H9 (cell line): ENCODE data around the gene SLC25A11. TPM values are rescaled to one million over a fixed set of nuclear protein-coding genes. Genes with fewer than 3 reads are reported as not detected.

ENCODE experiments used
- DNase-seq: peaks from one replicate; pipeline ENCODE4 v3.0.0-alpha.2; 2017
- H2AFZ ChIP-seq: one replicate; pipeline ENCODE4 v1.6.1; 2013; ENCODE audit warnings: mild to moderate bottlenecking, low read length, control low read depth, moderate library complexity
- H2AK5ac ChIP-seq: 2 replicates; pipeline ENCODE4 v1.6.1; 2013; ENCODE audit warnings: low read length, control low read depth, mixed read lengths; ENCODE audit not compliant: insufficient read length
- H2BK120ac ChIP-seq: one replicate; pipeline ENCODE4 v1.6.1; 2013; ENCODE audit warnings: low read depth, mild to moderate bottlenecking, low read length, control low read depth, inconsistent platforms; ENCODE audit not compliant: poor library complexity, severe bottlenecking
- H2BK12ac ChIP-seq: 2 replicates; pipeline ENCODE4 v1.6.1; 2013; ENCODE audit warnings: low read length, control low read depth, mixed read lengths, low read depth; ENCODE audit not compliant: insufficient read length
- H2BK15ac ChIP-seq: 2 replicates; pipeline ENCODE4 v1.6.1; 2013; ENCODE audit warnings: low read depth, low read length, control low read depth
- H2BK20ac ChIP-seq: one replicate; pipeline ENCODE4 v1.6.1; 2013; ENCODE audit warnings: low read depth, mild to moderate bottlenecking, low read length, control low read depth, inconsistent platforms; ENCODE audit not compliant: poor library complexity, severe bottlenecking
- H2BK5ac ChIP-seq: 2 replicates; pipeline ENCODE4 v1.6.1; 2013; ENCODE audit warnings: low read length, control low read depth, mixed read lengths; ENCODE audit not compliant: insufficient read length
- H3K14ac ChIP-seq: 2 replicates; pipeline ENCODE4 v1.6.1; 2013; ENCODE audit warnings: low read length, control low read depth; ENCODE audit not compliant: insufficient read depth
- H3K18ac ChIP-seq: 2 replicates; pipeline ENCODE4 v1.6.1; 2013; ENCODE audit warnings: low read depth, mild to moderate bottlenecking, mixed read lengths, low read length, control low read depth; ENCODE audit not compliant: insufficient read length
- H3K23ac ChIP-seq: 2 replicates; pipeline ENCODE4 v1.6.1; 2013; ENCODE audit warnings: low read length, control low read depth, mixed read lengths, low read depth; ENCODE audit not compliant: insufficient read length
- H3K23me2 ChIP-seq: 2 replicates; pipeline ENCODE4 v1.6.1; 2013; ENCODE audit warnings: low read depth, mild to moderate bottlenecking, mixed read lengths, low read length, control low read depth; ENCODE audit not compliant: insufficient read length, poor library complexity, severe bottlenecking
- H3K27ac ChIP-seq: 2 replicates; pipeline ENCODE4 v1.5.1; 2013; ENCODE audit warnings: low read length, control low read depth, mixed read lengths, low read depth; ENCODE audit not compliant: insufficient read length
- H3K27me3 ChIP-seq: 2 replicates; pipeline ENCODE4 v1.6.1; 2013; ENCODE audit warnings: low read length, control low read depth, inconsistent platforms; ENCODE audit not compliant: insufficient read depth
- H3K4ac ChIP-seq: 2 replicates; pipeline ENCODE4 v1.6.1; 2013; ENCODE audit warnings: low read depth, mild to moderate bottlenecking, control low read depth, inconsistent platforms, low read length, moderate library complexity
- H3K4me1 ChIP-seq: 2 replicates; pipeline ENCODE4 v1.6.1; 2013; ENCODE audit warnings: low read length, control low read depth, inconsistent platforms; ENCODE audit not compliant: insufficient read depth
- H3K4me2 ChIP-seq: 2 replicates; pipeline ENCODE4 v1.6.1; 2013; ENCODE audit warnings: low read length, control low read depth, mixed read lengths; ENCODE audit not compliant: insufficient read length, insufficient read depth
- H3K56ac ChIP-seq: 2 replicates; pipeline ENCODE4 v1.6.1; 2013; ENCODE audit warnings: low read depth, mild to moderate bottlenecking, mixed read lengths, low read length, control low read depth; ENCODE audit not compliant: insufficient read length
- H3K79me1 ChIP-seq: 2 replicates; pipeline ENCODE4 v1.6.1; 2013; ENCODE audit warnings: low read depth, mild to moderate bottlenecking, moderate library complexity, low read length, control low read depth, inconsistent platforms; ENCODE audit not compliant: insufficient read depth, poor library complexity, severe bottlenecking
- H3K79me2 ChIP-seq: 2 replicates; pipeline ENCODE4 v1.6.1; 2013; ENCODE audit warnings: low read length, control low read depth, inconsistent platforms; ENCODE audit not compliant: insufficient read depth
- H3K9ac ChIP-seq: 2 replicates; pipeline ENCODE4 v1.6.1; 2013; ENCODE audit warnings: low read length, control low read depth, mixed read lengths; ENCODE audit not compliant: insufficient read length; ENCODE audit errors: extremely low read depth
- H3K9me3 ChIP-seq: one replicate; pipeline ENCODE4 v1.6.1; 2013; ENCODE audit warnings: low read depth, low read length, inconsistent platforms; ENCODE audit not compliant: control insufficient read depth
- H3T11ph ChIP-seq: one replicate; pipeline ENCODE4 v1.6.1; 2013; ENCODE audit warnings: mild to moderate bottlenecking, low read length, control low read depth, inconsistent platforms
- H4K20me1 ChIP-seq: one replicate; pipeline ENCODE4 v1.6.1; 2013; ENCODE audit not compliant: control insufficient read depth, insufficient read length, insufficient read depth
- H4K5ac ChIP-seq: 2 replicates; pipeline ENCODE4 v1.6.1; 2013; ENCODE audit warnings: low read depth, mild to moderate bottlenecking, mixed read lengths, low read length, control low read depth; ENCODE audit not compliant: insufficient read length
- H4K8ac ChIP-seq: replicated peaks from 2 replicates; pipeline ENCODE4 v1.6.1; 2013; ENCODE audit warnings: low read length, control low read depth, mixed read lengths, low read depth; ENCODE audit not compliant: insufficient read length
- H4K91ac ChIP-seq: 2 replicates; pipeline ENCODE4 v1.6.1; 2013; ENCODE audit warnings: low read depth, mild to moderate bottlenecking, moderate library complexity, mixed read lengths, low read length, control low read depth; ENCODE audit not compliant: insufficient read length
- H3K27ac Mint-ChIP-seq, 3 experiments: 2 replicates in 2 of 3; 3 replicates in 1 of 3; pipeline ENCODE4 v1.8.0; 2020 to 2021; ENCODE audit warnings: mixed read lengths in 3 of 3, mild to moderate bottlenecking in 1 of 3, moderate library complexity in 1 of 3
- H3K27me3 Mint-ChIP-seq: 2 replicates; pipeline ENCODE4 v1.8.0; 2021; ENCODE audit warnings: low read depth, mild to moderate bottlenecking, moderate library complexity, mixed read lengths
- H3K36me3 Mint-ChIP-seq, 3 experiments: 2 replicates in 2 of 3; 3 replicates in 1 of 3; pipeline ENCODE4 v1.8.0; 2020 to 2021; ENCODE audit warnings: low read depth in 3 of 3, mixed read lengths in 3 of 3; ENCODE audit not compliant: insufficient read depth in 1 of 3
- H3K4me1 Mint-ChIP-seq, 2 experiments: 2 replicates each; pipeline ENCODE4 v1.8.0; 2020; ENCODE audit warnings: mixed read lengths in 2 of 2
- H3K4me3 Mint-ChIP-seq, 2 experiments: 2 replicates in 1 of 2; 3 replicates in 1 of 2; pipeline ENCODE4 v1.8.0; 2020 to 2021; ENCODE audit warnings: mild to moderate bottlenecking in 2 of 2, mixed read lengths in 2 of 2, moderate library complexity in 1 of 2
- H3K9me3 Mint-ChIP-seq, 2 experiments: 2 replicates in 1 of 2; 3 replicates in 1 of 2; pipeline ENCODE4 v1.8.0; 2020; ENCODE audit warnings: mild to moderate bottlenecking in 2 of 2, mixed read lengths in 2 of 2, moderate library complexity in 1 of 2
- CTCF ChIP-seq: fragments of 200-600 bp; sonication (generic); conservative IDR thresholded peaks from 3 replicates; pipeline ENCODE4 v1.8.0; 2021; ENCODE audit warnings: antibody characterized with exemption, mild to moderate bottlenecking
- WGBS: extraction: QIAGEN DNeasy Blood & Tissue Kit; methylation state at CpG from one replicate; pipeline ENCODE4 v1.1.7; 2013; ENCODE audit warnings: missing lambda C conversion rate, low lambda C conversion rate, mixed read lengths; ENCODE audit not compliant: insufficient read length; ENCODE audit errors: extremely low coverage; 5-methylcytosine and 5-hydroxymethylcytosine counted together
- total RNA-seq: library from RNA; stranded (reverse); gene quantifications from 2 replicates; pipeline ENCODE4 v1.2.1, GENCODE V29; 2021

SLC25A11 gene
- total RNA-seq, 1 experiment from 2014 or later: 74.9 TPM

- no peak overlapping the region for H3K4ac ChIP-seq
- no peaks in the 10 kb centered on the region for H3K79me1 ChIP-seq
- DNase-seq: peak; percentile 32
- H4K8ac ChIP-seq: no peak overlapping the region
- H2AK5ac ChIP-seq: no peak overlapping the region
- Mint-ChIP-seq H3K27me3 (no peaks in the 10 kb centered on the region), H3K36me3 (peaks cover 8 to 39% (median 36%) of the 10 kb centered on the region in 3 experiments; a peak in 6 of 7 replicates), H3K4me1 (peaks cover 4 to 24% of the 10 kb centered on the region in 2 experiments), H3K4me3 (no peak overlapping the region), H3K9me3 (no peaks in the 10 kb centered on the region), H3K27ac (peak overlapping the region in 2 of 3 experiments; percentile 19 to 76; a peak in 1 of 7 replicates)
- no peak overlapping the region for H2BK5ac ChIP-seq
- no peak overlapping the region for H2BK20ac ChIP-seq
- no peaks in the 10 kb centered on the region for H3K4me1 ChIP-seq
- no peaks in the 10 kb centered on the region for H3K27me3 ChIP-seq
- H2BK12ac ChIP-seq: no peak overlapping the region
- no peak overlapping the region for H3K9ac ChIP-seq
- no peak overlapping the region for H4K5ac ChIP-seq
- H2AFZ ChIP-seq: no peak overlapping the region
- H2BK120ac ChIP-seq: no peak overlapping the region
- H3K4me2 ChIP-seq: no peak overlapping the region
- no peak overlapping the region; the same call in 1 of the 2 replicates for H3K14ac ChIP-seq
- no peak overlapping the region for H3K23ac ChIP-seq
- H3T11ph ChIP-seq: no peak overlapping the region
- no peak overlapping the region for H2BK15ac ChIP-seq
- no peak for TF ChIP-seq CTCF
- no peak overlapping the region for H4K91ac ChIP-seq
- no peak overlapping the region for H3K56ac ChIP-seq
- no peaks in the 10 kb centered on the region for H4K20me1 ChIP-seq
- no CpG with 5 or more reads among the region's 27 CpGs for WGBS
- H3K23me2 ChIP-seq: peaks cover 12% of the 10 kb centered on the region
- H3K9me3 ChIP-seq: no peaks in the 10 kb centered on the region
- H3K18ac ChIP-seq: no peak overlapping the region
- no peak overlapping the region for H3K27ac ChIP-seq
- no peaks in the 10 kb centered on the region for H3K79me2 ChIP-seq
These were observed 43.3 kb downstream of the SLC25A11 start for GRCh38 chr17:4896332-4897197.
